HepG2 (cell line): Measurements from ENCODE around the gene PHYH. TPM values are rescaled to one million over a fixed set of nuclear protein-coding genes. Genes with fewer than 3 reads are reported as not detected.

Source experiments
- ATF7 ChIP-seq, 2 experiments: fragments of 450-650 bp in 1 of 2; sonication (generic) in 1 of 2; formaldehyde crosslinking in 1 of 2; IDR thresholded peaks; 2 replicates each; pipeline versions ENCODE4 v1.4.0 to v1.6.1; 2016 to 2020; ENCODE audit warnings: antibody characterized with exemption in 1 of 2, mild to moderate bottlenecking in 1 of 2, missing genetic modification reagents in 1 of 2
- HOXA3 ChIP-seq: sonication (generic); formaldehyde crosslinking; IDR thresholded peaks from 2 replicates; pipeline ENCODE4 v1.5.0; 2020; ENCODE audit warnings: missing genetic modification reagents
- IRF2 ChIP-seq: IDR thresholded peaks from 2 replicates; pipeline ENCODE4 v1.6.1; 2018; ENCODE audit warnings: missing genetic modification reagents, missing compliant biosample characterization
- KDM2A ChIP-seq: sonication (generic); formaldehyde crosslinking; IDR thresholded peaks from 2 replicates; pipeline ENCODE4 v1.4.0; 2020; ENCODE audit warnings: low read depth, missing genetic modification reagents, borderline replicate concordance
- MAFG ChIP-seq: sonication (generic); formaldehyde crosslinking; IDR thresholded peaks from 2 replicates; pipeline ENCODE4 v1.5.1; 2020; ENCODE audit warnings: mild to moderate bottlenecking, missing genetic modification reagents
- MBD4 ChIP-seq: IDR thresholded peaks from 2 replicates; pipeline ENCODE4 v1.6.1; 2012; ENCODE audit warnings: low read length, inconsistent platforms, borderline replicate concordance
- MTA3 ChIP-seq: sonication (generic); formaldehyde crosslinking; IDR thresholded peaks from 2 replicates; pipeline ENCODE4 v1.4.0; 2020; ENCODE audit warnings: missing genetic modification reagents
- NFE2L1 ChIP-seq: sonication (generic); formaldehyde crosslinking; IDR thresholded peaks from 2 replicates; pipeline ENCODE4 v1.4.0; 2020; ENCODE audit warnings: missing genetic modification reagents, mild to moderate bottlenecking, borderline replicate concordance
- PHF21A ChIP-seq: sonication (generic); formaldehyde crosslinking; IDR thresholded peaks from 2 replicates; pipeline ENCODE4 v1.5.0; 2020; ENCODE audit warnings: mild to moderate bottlenecking, missing genetic modification reagents
- RELA ChIP-seq: sonication (generic); formaldehyde crosslinking; IDR thresholded peaks from 2 replicates; pipeline ENCODE4 v1.4.0; 2020; ENCODE audit warnings: missing genetic modification reagents
- STAG1 ChIP-seq: sonication (generic); formaldehyde crosslinking; IDR thresholded peaks from 2 replicates; pipeline ENCODE4 v1.4.0; 2020; ENCODE audit warnings: missing genetic modification reagents
- U2AF2 ChIP-seq: fragments of 200-400 bp; formaldehyde crosslinking; IDR thresholded peaks from 2 replicates; pipeline ENCODE4 v1.6.1; 2017; ENCODE audit warnings: low read depth, mild to moderate bottlenecking, low read length
- UBTF ChIP-seq: sonication (generic); formaldehyde crosslinking; IDR thresholded peaks from 2 replicates; pipeline ENCODE4 v1.4.0; 2020; ENCODE audit warnings: mild to moderate bottlenecking, missing genetic modification reagents
- ZNF839 ChIP-seq: sonication (generic); formaldehyde crosslinking; IDR thresholded peaks from 2 replicates; pipeline ENCODE4 v1.4.0; 2020; ENCODE audit warnings: missing genetic modification reagents, mild to moderate bottlenecking, borderline replicate concordance
- polyA plus RNA-seq, 8 experiments: library from polyadenylated mRNA; depleted of rRNA in 3 of 8; stranded (reverse) in 7 of 8; unstranded in 1 of 8; fragments of >200 nt; fragmentation: Illumina TruSeq in 4 of 8; extraction: Trizol in 4 of 8; gene quantifications; 2 replicates each; pipeline versions ENCODE4 v1.2.1 to v1.2.3, GENCODE V29; 2011 to 2016; ENCODE audit warnings: low read depth in 4 of 8, missing spikeins in 1 of 8, mixed read lengths in 1 of 8; ENCODE audit not compliant: insufficient read depth in 1 of 8
- total RNA-seq, 5 experiments: library from RNA; depleted of rRNA; stranded (reverse); fragments of >200 nt; fragmentation: Illumina TruSeq; extraction: Trizol; gene quantifications; 2 replicates each; pipeline ENCODE4 v1.2.3, GENCODE V29; 2016; ENCODE audit warnings: low read depth in 1 of 5
- TF ChIP-seq, protein P1 (sequence below): sonication (generic); formaldehyde crosslinking; IDR thresholded peaks from 2 replicates; pipeline ENCODE4 v1.4.0; 2020; ENCODE audit warnings: missing genetic modification reagents
- TF ChIP-seq, protein P2 (sequence below): sonication (generic); formaldehyde crosslinking; IDR thresholded peaks from 2 replicates; pipeline ENCODE4 v1.4.0; 2020; ENCODE audit warnings: missing genetic modification reagents
- TF ChIP-seq, protein P3 (sequence below): sonication (generic); formaldehyde crosslinking; IDR thresholded peaks from 2 replicates; pipeline ENCODE4 v1.4.0; 2020; ENCODE audit warnings: mild to moderate bottlenecking, missing genetic modification reagents

The PHYH gene
- total and polyA plus RNA-seq, 2 of the 13 experiments (the other 11 are each of a cell fraction or from before 2014, with no cell fraction given): 27.2 to 34.5 TPM

- no peak; the same call in 1 of the 2 replicates for TF ChIP-seq HOXA3 (CRISPR knock-in tag)
- TF ChIP-seq, protein P1, sequence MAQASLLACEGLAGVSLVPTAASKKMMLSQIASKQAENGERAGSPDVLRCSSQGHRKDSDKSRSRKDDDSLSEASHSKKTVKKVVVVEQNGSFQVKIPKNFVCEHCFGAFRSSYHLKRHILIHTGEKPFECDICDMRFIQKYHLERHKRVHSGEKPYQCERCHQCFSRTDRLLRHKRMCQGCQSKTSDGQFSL (CRISPR knock-in tag): 0 out of 2 replicates have a peak, but pooled peaks have one; percentile 36
- TF ChIP-seq IRF2 (CRISPR knock-in tag): 0 out of 2 replicates have a peak, but pooled peaks have one; percentile 45
- TF ChIP-seq ATF7 (IDR thresholded peaks at IDR 0.05): no peak
- TF ChIP-seq ATF7 (CRISPR knock-in tag; IDR thresholded peaks at IDR 0.05): peak; percentile 5; the same call in 1 of the 2 replicates
- no peak for TF ChIP-seq ZNF839 (CRISPR knock-in tag)
- no peak for TF ChIP-seq RELA (CRISPR knock-in tag)
- TF ChIP-seq, protein P2, sequence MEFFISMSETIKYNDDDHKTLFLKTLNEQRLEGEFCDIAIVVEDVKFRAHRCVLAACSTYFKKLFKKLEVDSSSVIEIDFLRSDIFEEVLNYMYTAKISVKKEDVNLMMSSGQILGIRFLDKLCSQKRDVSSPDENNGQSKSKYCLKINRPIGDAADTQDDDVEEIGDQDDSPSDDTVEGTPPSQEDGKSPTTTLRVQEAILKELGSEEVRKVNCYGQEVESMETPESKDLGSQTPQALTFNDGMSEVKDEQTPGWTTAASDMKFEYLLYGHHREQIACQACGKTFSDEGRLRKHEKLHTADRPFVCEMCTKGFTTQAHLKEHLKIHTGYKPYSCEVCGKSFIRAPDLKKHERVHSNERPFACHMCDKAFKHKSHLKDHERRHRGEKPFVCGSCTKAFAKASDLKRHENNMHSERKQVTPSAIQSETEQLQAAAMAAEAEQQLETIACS: no peak
- peak; percentile 53; the same call in 1 of the 2 replicates for TF ChIP-seq UBTF (CRISPR knock-in tag)
- TF ChIP-seq, protein P3, sequence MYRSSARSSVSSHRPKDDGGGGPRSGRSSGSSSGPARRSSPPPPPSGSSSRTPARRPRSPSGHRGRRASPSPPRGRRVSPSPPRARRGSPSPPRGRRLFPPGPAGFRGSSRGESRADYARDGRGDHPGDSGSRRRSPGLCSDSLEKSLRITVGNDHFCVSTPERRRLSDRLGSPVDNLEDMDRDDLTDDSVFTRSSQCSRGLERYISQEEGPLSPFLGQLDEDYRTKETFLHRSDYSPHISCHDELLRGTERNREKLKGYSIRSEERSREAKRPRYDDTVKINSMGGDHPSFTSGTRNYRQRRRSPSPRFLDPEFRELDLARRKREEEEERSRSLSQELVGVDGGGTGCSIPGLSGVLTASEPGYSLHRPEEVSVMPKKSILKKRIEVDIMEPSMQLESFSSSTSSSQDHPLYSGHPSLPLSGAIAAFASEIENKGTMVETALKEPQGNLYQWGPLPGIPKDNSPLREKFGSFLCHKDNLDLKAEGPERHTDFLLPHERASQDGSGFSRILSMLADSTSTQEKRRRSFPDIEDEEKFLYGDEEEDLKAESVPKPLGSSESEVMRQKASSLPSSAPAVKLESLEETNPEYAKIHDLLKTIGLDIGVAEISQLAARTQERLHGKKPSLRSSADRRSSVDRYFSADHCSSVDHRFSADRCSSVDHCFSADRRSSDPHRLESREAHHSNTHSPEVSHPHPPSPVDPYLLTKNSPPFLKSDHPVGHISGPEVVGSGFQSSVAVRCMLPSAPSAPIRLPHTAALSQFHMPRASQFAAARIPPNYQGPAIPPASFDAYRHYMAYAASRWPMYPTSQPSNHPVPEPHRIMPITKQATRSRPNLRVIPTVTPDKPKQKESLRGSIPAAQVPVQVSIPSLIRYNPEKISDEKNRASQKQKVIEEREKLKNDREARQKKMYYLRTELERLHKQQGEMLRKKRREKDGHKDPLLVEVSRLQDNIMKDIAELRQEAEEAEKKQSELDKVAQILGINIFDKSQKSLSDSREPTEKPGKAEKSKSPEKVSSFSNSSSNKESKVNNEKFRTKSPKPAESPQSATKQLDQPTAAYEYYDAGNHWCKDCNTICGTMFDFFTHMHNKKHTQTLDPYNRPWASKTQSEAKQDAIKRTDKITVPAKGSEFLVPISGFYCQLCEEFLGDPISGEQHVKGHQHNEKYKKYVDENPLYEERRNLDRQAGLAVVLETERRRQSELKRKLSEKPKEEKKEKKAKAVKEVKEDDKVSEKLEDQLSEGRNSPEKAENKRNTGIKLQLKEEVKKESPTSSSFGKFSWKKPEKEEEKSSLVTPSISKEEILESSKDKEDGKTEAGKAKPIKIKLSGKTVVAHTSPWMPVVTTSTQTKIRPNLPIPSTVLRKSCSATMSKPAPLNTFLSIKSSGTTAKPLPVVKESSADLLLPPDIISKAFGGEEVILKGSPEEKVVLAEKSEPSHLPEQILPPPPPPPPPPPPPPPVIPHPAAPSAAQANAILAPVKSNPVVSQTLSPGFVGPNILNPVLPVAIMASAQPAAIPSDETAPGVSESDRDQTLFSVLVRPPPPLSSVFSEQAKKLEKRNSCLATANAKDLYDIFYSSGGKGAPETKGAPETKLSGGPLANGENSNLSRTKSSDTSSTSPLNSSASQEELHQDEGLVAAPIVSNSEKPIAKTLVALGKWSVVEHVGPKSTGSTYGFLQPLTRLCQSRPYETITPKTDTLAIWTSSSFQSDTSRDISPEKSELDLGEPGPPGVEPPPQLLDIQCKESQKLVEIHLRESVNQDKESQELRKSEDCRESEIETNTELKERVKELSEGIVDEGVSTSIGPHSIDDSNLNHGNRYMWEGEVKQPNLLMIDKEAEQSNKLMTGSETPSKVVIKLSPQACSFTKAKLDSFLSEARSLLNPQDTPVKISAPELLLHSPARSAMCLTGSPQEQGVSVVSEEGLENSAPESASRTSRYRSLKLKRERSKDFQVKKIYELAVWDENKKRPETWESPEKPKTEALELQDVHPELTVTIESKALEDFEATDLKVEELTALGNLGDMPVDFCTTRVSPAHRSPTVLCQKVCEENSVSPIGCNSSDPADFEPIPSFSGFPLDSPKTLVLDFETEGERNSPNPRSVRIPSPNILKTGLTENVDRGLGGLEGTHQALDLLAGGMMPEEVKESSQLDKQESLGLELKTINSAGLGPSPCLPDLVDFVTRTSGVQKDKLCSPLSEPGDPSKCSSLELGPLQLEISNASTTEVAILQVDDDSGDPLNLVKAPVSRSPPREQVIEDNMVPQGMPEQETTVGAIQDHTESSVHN (CRISPR knock-in tag): no peak
- TF ChIP-seq STAG1: peak; percentile 85
- no peak for TF ChIP-seq NFE2L1 (CRISPR knock-in tag)
- TF ChIP-seq MTA3: no peak
- no peak for TF ChIP-seq MBD4
- peak; percentile 83 for TF ChIP-seq PHF21A (CRISPR knock-in tag)
- no peak for TF ChIP-seq U2AF2
- peak; percentile 59; the same call in 1 of the 2 replicates for TF ChIP-seq KDM2A (CRISPR knock-in tag)
- TF ChIP-seq MAFG (CRISPR knock-in tag): no peak
These were observed 28.2 kb downstream of the PHYH start (continued) for GRCh38 chr10:13271552-13272163.
